Prostate gland (tissue), 2 donors: Measurements from ENCODE around the gene SLC22A12.

Source experiments
- POLR2A ChIP-seq: fragments of 450-650 bp; IDR thresholded peaks from one replicate; pipeline ENCODE4 v1.6.1; 2016; ENCODE audit warnings: antibody characterized with exemption, mild to moderate bottlenecking
- POLR2AphosphoS5 ChIP-seq: sonication (generic); formaldehyde crosslinking; IDR thresholded peaks from one replicate; pipeline ENCODE4 v1.6.1; 2017; ENCODE audit warnings: antibody characterized with exemption
- TF ChIP-seq, protein P1 (sequence below), 4 experiments: fragments of 200-600 bp in 2 of 4; fragments of 450-650 bp in 2 of 4; sonication (generic) in 2 of 4; IDR thresholded peaks; 1 replicate in 3 of 4; 2 replicates in 1 of 4; pipeline ENCODE4 v1.5.1; 2016 to 2019; ENCODE audit warnings: antibody characterized with exemption in 4 of 4, mild to moderate bottlenecking in 2 of 4, moderate library complexity in 2 of 4

DNA sequence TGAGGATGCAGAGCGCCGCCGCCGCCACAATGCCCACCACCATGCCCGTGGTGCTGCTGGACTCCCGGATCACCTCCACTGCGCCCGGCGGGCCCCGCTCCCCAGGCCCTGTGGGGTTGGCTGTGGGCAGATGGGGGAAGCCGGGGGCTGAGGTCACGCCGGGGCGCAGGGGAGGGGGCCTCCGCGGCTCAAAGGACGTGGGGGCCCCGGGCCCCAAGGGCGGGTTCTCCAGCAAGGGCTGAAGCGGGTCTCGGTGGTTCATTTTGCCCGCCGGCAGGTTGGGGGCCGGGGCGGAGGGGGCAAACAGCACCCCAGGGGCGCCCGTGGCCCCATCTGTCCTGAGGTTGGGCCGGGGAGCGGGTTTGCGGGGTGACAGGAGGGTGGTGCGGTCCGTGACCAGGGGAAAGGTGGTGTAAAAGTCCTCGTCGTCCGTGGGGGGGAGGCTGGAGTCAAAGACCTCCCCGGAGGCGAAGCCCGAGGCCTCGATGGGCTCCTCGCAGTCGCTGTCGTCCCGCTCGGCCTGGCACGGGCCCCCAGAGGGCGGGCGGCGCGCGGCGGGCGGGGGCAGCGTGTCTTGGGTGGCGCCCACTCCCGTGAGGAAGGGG lies 16.5 kb downstream of the SLC22A12 start:
- TF ChIP-seq, protein P1, sequence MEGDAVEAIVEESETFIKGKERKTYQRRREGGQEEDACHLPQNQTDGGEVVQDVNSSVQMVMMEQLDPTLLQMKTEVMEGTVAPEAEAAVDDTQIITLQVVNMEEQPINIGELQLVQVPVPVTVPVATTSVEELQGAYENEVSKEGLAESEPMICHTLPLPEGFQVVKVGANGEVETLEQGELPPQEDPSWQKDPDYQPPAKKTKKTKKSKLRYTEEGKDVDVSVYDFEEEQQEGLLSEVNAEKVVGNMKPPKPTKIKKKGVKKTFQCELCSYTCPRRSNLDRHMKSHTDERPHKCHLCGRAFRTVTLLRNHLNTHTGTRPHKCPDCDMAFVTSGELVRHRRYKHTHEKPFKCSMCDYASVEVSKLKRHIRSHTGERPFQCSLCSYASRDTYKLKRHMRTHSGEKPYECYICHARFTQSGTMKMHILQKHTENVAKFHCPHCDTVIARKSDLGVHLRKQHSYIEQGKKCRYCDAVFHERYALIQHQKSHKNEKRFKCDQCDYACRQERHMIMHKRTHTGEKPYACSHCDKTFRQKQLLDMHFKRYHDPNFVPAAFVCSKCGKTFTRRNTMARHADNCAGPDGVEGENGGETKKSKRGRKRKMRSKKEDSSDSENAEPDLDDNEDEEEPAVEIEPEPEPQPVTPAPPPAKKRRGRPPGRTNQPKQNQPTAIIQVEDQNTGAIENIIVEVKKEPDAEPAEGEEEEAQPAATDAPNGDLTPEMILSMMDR (IDR thresholded peaks at IDR 0.05), result no peak
- TF ChIP-seq POLR2AphosphoS5 (no peak), POLR2A (no peak)
